GM23248 (cell line): ENCODE measurements around the gene CD46.
"Not testable (repeated sequence)": the region's sequence is repeated elsewhere in the genome, so short reads cannot be mapped to it uniquely, and the experiment has no call there.

Source experiments
- EZH2 ChIP-seq: fragments of 200-600 bp; sonication (generic); IDR thresholded peaks from 2 replicates; pipeline ENCODE4 v1.6.1; 2018; ENCODE audit warnings: antibody characterized with exemption, mild to moderate bottlenecking; ENCODE audit not compliant: insufficient read depth, poor library complexity, severe bottlenecking
- EZH2phosphoT487 ChIP-seq: fragments of 200-600 bp; sonication (generic); IDR thresholded peaks from 2 replicates; pipeline ENCODE4 v1.6.1; 2018; ENCODE audit warnings: antibody characterized with exemption, moderate library complexity, mild to moderate bottlenecking, low read depth; ENCODE audit not compliant: insufficient read depth

- not testable (repeated sequence) for TF ChIP-seq EZH2, EZH2phosphoT487
Measured at GRCh38 chr1:207738158-207738659, 13.6 kb upstream of the CD46 start.
